GM19099 (cell line): Measurements from ENCODE around the gene BBS7.
A peak's percentile ranks its signal among the peaks of the same experiment; 100 is the strongest.

ENCODE experiments used
- POLR2A ChIP-seq: IDR thresholded peaks from 3 replicates; pipeline ENCODE4 v1.6.1; 2011; ENCODE audit warnings: low read depth; ENCODE audit not compliant: insufficient read length; ENCODE audit errors: extremely low read depth

BBS7 gene

DNA sequence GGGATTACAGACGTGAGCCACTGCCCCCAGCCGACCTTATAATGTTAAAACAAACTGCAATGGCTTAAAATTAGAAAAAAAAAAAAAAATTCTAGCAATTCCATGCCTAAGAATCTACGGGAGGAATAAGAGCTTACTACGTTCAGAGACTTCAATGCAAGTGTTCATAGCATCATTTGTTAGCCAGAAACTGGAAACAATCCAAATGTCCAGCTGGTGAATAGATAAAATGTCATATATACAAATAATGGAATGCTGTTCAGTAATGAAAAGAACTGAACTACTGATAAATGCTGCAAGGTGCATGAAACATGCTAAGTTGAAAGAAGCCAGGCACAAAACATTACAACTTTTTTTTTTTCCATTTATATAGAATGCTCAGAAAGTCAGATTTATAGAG is 63.9 kb downstream of the BBS7 start:
- no peak for TF ChIP-seq POLR2A

DNA sequence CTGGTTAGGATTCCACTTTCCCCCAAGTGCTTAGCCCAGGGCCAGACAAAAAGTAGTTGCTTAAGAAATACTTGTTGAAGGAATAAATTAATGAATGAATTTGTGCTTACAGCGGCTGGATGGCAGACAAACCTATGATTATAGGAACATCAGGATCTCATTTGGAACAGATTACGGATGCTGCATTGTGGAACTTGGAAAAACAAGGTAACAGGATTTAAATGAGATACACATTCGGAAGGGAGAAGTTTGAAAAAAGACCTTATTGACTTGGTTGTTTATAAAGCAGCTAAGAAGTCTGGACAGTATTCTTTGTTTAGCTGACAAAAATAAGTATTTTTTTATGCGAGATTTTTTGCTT is 68.6 kb downstream of the BBS7 start:
- no peak for TF ChIP-seq POLR2A

DNA sequence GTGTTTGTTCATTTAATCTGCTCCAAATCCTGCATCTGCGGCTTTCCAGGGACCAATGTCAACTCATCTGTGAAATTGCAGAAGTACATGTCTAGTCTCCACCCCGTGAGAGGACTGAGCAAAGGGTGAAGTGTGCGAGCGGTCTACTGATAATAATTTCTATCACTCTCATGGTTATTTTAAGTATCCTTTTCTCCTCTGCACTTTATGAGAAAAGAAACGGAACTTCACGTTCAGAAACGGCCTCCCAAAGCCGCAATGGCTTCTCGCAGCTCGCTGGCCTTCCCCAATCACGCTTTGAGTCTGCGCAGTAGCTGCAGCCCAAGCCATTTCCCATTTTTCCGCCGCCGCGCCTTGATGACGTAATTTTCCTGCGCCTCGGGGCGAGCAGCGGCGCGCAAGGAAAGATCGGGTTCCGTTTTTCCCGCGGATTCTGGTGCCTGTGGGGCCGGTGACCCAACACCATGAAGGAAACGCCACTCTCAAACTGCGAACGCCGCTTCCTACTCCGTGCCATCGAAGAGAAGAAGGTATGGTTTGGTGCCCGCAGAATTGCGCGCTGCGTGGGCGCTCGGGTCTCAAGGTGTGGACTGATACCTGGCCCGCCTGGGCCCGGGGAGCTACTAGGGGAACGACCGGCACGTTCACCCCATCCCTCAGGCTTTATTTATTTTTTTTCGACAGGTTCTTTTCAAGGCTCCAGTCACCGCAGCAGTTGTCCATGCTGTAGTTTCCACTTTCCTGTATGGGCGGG is 69.1 kb downstream of the BBS7 start, which contains the start of gene EXOSC9:
TSS of gene EXOSC9 (plus strand) at position 363 of the 754 bp plus-strand sequence. CDS start at position 465, 102 bp downstream.
- TF ChIP-seq POLR2A, result peak; percentile 88

DNA sequence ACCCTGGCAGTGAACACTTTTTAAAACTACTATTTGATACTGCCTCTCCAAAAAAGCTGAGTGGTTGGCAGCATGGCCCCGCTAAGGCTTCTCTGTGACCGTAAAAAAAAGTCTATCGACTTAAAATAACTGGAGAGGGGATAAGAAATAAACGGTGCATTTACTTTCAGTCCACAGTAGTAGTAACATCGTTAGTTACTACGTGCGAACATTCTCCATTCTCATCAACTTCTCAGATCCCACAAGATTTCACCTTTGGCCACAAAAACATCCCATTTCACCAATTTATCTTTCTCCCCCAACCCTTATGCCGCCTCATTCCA is 69.7 kb downstream of the BBS7 start:
- no peak for TF ChIP-seq POLR2A

DNA sequence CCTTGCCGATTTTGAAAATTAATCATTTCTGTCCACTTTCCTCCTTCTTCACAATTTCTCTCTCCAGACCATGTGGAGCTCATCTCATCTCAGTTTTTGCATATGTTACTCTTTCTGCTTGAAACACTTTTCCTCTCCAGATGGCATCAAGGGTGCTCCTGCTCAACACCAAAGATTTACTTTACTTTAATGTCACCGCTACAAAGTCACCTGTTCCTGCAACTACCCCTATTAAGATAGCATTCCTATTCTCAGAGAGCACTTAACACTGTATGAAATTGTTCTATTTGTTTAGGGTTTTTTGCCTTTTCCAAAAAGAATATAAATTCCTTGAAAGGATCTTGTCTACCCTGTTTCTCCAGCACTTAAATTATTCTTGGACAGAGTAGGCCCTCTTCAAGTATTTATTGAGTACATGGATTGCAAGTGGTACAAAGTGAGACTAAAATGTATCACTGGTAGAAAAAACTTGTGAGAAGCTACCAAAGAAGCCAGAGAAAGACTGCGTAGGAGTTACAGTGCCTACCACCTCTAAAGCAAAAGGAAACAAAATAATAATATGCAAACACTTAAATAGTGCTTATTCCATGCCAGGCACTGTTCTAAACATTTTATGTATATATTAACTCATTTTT is 70.3 kb downstream of the BBS7 start:
- no peak for TF ChIP-seq POLR2A

DNA sequence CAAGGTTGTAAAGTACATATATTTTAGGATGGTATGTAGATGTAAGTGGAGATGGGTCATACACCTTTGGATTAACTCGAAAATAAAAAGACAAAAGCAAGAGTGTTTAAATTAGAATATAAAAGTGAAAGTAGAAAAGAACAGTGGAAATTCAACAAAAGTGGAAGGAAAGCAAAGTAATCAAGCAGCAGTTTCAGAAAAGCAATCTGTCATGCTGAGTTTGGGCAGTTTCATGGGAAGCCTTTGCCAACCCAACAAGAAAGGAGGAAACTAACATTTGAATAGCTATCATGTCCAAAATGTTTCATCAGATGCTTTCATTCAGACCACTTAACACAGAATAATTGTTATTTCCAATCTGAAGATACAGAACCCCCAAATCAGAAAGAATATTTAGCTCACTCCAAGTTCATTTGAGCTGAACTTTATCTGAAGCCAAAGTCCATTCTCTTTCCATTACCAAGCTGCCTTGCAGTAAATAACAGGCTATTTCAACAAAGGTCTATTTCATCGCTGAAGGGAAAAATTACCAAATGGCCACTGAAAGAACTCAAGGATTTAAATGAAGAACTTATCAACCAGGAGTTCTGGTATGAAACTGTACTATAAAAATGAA is 71.0 kb downstream of the BBS7 start:
- TF ChIP-seq POLR2A, result no peak

DNA sequence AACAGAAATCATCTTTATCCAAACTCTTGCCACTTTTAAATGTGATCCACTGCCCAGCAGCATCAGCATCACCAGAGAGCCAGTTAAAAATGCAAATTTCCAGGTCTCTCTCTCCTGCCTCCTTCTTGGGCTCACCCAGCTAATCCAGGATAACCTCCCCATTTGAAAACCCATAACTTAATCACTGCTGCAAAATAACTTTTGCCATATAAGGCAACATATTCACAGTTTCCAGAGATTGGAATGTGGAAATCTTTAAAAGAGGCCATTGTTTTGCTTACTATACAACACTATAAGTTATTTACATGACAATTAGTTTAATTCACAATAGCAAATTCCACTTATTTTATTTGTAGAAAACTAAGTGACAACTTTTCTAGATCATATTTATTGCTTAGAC is 74.0 kb downstream of the BBS7 start:
- no peak for TF ChIP-seq POLR2A

DNA sequence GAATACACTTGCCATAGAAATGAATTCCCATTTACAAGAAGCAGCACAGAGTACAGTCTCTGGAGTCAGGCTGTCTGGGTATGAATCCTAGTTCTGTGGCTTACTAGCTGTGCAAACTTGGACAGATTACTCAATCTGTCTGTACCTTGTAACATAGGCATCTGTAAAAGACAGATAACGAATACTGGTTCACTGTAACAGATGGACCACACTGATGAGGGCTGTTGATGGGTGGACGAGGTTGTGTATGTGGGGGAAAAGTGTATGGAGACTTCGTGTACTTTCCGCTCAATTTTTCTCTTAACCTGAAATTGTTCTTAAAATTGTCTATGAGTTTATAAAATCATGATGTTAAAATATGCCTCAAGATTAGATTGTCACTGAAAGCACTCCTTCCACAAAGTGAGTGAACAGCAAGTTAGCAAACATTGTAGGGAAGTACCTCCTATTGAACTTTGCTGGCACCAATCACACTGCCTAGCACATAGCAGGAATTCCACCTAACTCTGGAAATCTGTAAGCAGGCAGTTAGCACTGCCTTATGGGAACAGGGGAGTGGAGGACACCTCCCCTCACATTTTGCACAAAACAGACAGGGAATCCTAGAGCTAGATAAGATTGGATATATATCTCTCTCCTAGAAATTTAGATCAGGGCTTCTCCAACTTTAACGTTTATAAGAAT is 75.6 kb downstream of the BBS7 start:
- TF ChIP-seq POLR2A, result no peak

DNA sequence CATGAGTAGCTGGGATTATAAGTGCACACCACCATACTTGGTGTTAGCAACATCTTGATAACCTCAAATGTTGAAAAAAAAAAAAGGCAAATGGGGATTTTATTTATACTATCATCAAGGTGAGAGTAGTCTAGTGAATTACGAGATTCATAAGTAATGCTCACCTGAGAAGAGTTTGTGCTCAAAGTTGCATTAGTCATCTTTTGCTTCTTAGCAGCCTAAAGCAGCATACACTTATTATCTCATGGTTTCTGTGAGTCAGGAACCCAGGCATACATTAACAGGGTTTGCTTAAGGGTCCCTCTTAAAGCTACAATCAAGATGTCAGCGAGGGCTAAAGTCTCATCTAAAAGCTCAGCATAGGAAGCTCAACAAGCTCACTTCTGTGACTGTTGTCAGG is 77.3 kb downstream of the BBS7 start:
- no peak for TF ChIP-seq POLR2A

DNA sequence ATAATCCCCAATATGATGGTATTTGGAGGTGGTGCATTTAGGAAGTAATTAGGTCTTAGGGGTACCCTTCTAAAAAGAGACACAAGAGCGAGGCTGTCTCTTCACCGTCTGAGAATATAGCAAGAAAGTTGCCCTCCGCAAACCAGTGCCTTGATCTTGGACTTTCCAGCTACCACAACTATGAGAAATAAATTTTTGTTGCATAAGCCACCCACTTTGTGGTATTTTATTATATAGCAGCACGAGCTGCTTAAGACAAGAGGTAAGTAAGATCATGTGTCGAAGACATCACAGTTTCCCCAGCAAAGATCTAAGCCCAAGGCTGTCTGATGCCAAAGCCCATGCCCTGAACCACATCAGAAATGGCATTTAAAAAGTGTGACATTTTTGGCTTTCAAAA is 78.8 kb downstream of the BBS7 start:
- no peak for TF ChIP-seq POLR2A

DNA sequence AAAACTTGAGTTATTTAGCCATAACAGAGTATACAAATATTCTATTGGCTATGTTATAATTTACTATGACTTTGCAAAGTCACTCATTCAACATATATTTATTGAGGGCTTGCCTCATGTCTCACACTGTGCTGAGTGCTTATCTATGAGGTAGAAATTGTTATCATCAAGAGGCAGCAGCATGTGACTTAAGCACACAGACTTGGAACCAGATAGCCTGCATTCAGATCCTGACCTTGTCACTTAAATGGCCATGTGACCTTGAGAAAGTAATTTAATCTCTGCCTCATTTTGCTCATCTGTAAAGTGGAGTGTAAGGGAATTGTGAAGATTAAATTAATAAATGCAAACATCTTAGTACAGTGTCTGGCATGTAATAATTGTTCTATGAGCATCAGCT is 79.3 kb downstream of the BBS7 start:
- no peak for TF ChIP-seq POLR2A

DNA sequence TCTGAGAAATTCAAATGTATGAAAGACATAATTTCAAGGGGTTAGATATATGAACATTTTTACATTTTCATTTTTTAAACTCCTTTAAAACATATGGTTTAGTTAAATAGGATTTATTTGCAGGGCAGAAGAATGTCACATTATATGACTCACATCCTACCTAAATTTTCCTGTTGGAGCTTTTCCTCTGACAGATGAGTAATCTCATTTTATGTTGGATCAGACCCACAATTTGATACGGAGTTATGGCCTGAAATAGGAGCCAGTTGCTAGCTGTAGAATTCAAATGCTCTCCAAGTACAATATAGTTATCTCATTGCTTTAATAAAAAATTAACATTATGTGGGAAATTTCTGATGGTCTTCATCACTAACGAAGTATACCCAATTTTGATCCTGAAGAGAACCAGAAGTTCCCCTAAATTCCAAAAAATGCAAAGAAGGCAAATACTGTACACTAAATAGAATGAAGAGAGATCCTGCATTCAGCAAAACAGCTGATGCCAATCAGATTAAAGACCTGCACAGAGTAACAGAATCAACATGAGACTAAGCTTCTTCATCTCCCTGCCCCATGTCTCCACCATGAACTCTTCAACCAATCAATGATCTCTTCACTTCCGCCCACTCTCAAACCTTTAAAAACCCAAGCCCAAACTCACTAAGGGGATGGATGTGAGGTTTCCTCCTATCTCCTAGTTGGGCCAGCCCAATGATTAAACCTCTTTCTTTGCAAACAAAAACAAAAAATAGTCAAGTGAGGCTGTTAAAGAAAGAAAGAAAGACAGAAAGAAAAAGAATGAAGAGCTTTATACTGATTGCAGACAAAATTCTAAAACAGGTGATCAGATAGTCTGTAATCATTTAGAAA is 80.1 kb downstream of the BBS7 start:
- TF ChIP-seq POLR2A, result no peak

DNA sequence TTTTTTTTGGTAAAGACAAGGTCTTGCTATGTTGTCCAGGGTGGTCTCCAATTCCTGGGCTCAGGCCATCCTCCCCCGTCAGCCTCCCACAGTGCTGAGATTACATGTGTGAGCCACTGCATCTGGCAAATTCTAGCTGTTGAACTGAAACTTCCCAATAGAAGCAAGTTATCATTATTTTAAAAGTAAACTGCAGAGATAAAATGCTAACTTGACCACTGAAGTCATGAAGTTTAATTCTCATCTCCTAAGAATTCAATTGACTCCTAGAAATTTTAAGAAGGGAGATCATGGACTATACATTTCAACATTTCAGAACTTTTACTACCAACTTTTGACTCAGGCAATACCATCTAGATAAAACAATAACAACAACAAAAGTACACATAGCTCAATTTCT is 80.8 kb downstream of the BBS7 start:
- TF ChIP-seq POLR2A, result no peak

DNA sequence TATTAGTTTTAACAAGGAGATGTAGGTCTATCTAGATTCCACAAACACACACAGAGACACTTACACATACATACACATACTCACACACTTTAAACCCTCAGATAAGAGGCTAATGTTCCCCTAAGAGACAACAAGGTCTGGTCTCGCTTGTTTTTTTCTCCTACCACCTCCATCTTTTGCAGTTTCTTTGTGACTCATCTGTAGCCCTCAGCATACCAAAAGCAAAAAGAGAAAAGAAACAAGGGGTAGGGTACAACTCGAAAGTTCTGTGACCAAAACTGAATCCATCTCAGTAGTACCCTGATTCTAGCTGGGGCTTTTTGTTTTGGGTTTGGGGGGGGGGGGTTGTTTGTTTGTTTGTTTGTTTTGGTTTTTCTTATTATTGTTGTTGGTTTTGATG is 81.4 kb downstream of the BBS7 start:
- TF ChIP-seq POLR2A, result no peak

DNA sequence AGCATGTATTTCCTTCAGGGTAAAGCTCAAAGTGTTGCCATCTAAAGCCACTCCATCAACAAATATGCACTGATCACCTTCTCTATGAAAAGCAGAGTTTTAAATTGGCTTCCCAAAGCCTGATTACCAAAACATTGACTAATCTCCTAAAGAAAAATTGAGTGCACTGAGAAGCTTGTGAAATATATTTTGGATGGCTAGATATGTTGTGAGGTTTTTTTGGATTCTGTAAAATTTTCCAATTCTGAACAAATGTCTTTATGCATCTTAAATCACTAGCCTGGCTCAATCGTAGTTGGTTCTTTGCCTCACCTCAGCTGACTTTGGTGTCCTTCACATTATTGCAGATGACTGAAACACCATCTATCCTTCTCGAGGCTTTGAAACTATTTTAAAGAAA is 84.1 kb downstream of the BBS7 start:
- no peak for TF ChIP-seq POLR2A
